IMR-90 (cell line): ENCODE data around the gene IL11. TPM values are rescaled to one million over a fixed set of nuclear protein-coding genes. Genes with fewer than 3 reads are reported as not detected.

Experiments used
- ATAC-seq: fragments of 200-7000 bp; cut with Tn5 transposase; 2 replicates; pipeline ENCODE4 v1.9.1; 2020; ENCODE audit warnings: low read depth, mild to moderate bottlenecking, moderate library complexity
- BruUV-seq: library from RNA; stranded (reverse); fragments of 400-500 nt; replicated peaks from 2 replicates; lab custom pipeline; 2021; lab: Mats Ljungman, UMichigan
- CTCF ChIA-PET: fragments of 300-600 bp; formaldehyde crosslinking; extraction: SDS; loops from one replicate; lab custom pipeline; 2021; ENCODE audit warnings: antibody characterized with exemption; lab: Yijun Ruan, JAX
- POLR2A ChIA-PET: fragments of 300-600 bp; sonication (Branson Sonifier 250); formaldehyde crosslinking; loops from one replicate; lab custom pipeline; 2022; ENCODE audit warnings: antibody characterized with exemption; ENCODE audit not compliant: unreplicated experiment; lab: Charles Lee
- DNase-seq: peaks from one replicate; pipeline ENCODE4 v3.0.0; 2013
- H2AFZ ChIP-seq: replicated peaks from 2 replicates; pipeline ENCODE3; 2013; ENCODE audit warnings: low read length, mild to moderate bottlenecking; ENCODE audit not compliant: poor library complexity
- H2AK5ac ChIP-seq: 2 replicates; pipeline ENCODE4 v1.6.1; 2013; ENCODE audit warnings: low read depth, low read length, inconsistent platforms
- H2AK9ac ChIP-seq: replicated peaks from 2 replicates; pipeline ENCODE3; 2013; ENCODE audit warnings: mild to moderate bottlenecking, low read depth, low read length, moderate library complexity; ENCODE audit not compliant: poor library complexity
- H2BK120ac ChIP-seq: 2 replicates; pipeline ENCODE4 v1.6.1; 2013; ENCODE audit warnings: low read depth, low read length, inconsistent platforms
- H2BK15ac ChIP-seq: 3 replicates; pipeline ENCODE4 v1.6.1; 2013; ENCODE audit warnings: low read depth, low read length, inconsistent platforms
- H2BK20ac ChIP-seq: 2 replicates; pipeline ENCODE4 v1.6.1; 2013; ENCODE audit warnings: low read depth, mild to moderate bottlenecking, inconsistent platforms, low read length, moderate library complexity
- H2BK5ac ChIP-seq: 2 replicates; pipeline ENCODE4 v1.6.1; 2013; ENCODE audit warnings: mild to moderate bottlenecking, low read depth, low read length, inconsistent platforms; ENCODE audit not compliant: poor library complexity, severe bottlenecking
- H3K14ac ChIP-seq: replicated peaks from 2 replicates; pipeline ENCODE4 v1.6.1; 2013; ENCODE audit warnings: low read depth, low read length, inconsistent platforms
- H3K18ac ChIP-seq: 2 replicates; pipeline ENCODE4 v1.6.1; 2013; ENCODE audit warnings: low read depth, low read length, control low read depth
- H3K23ac ChIP-seq: 2 replicates; pipeline ENCODE4 v1.6.1; 2013; ENCODE audit warnings: low read depth, low read length, inconsistent platforms
- H3K27ac ChIP-seq: 2 replicates; pipeline ENCODE4 v1.5.1; 2013; ENCODE audit warnings: mild to moderate bottlenecking, control low read depth, low read length; ENCODE audit not compliant: insufficient read depth
- H3K27me3 ChIP-seq: 2 replicates; pipeline ENCODE4 v1.6.1; 2013; ENCODE audit warnings: low read length; ENCODE audit not compliant: control insufficient read depth, insufficient read depth
- H3K36me3 ChIP-seq: 2 replicates; pipeline ENCODE4 v1.6.1; 2013; ENCODE audit warnings: low read length, mixed read lengths; ENCODE audit not compliant: control insufficient read depth, insufficient read depth
- H3K4ac ChIP-seq: 2 replicates; pipeline ENCODE4 v1.6.1; 2013; ENCODE audit warnings: low read depth, low read length, inconsistent platforms
- H3K4me1 ChIP-seq: 2 replicates; pipeline ENCODE4 v1.6.1; 2013; ENCODE audit warnings: low read length, mixed read lengths; ENCODE audit not compliant: control insufficient read depth, insufficient read depth
- H3K4me2 ChIP-seq: 2 replicates; pipeline ENCODE4 v1.6.1; 2013; ENCODE audit warnings: low read depth, mild to moderate bottlenecking, control low read depth, low read length, moderate library complexity
- H3K4me3 ChIP-seq: 2 replicates; pipeline ENCODE4 v1.5.1; 2013; ENCODE audit warnings: low read depth, mild to moderate bottlenecking, control low read depth, low read length, moderate library complexity; ENCODE audit not compliant: insufficient read depth
- H3K56ac ChIP-seq: 2 replicates; pipeline ENCODE4 v1.6.1; 2013; ENCODE audit warnings: low read length, inconsistent platforms; ENCODE audit not compliant: insufficient read depth; ENCODE audit errors: extremely low read depth
- H3K79me1 ChIP-seq, 2 experiments: 2 replicates each; pipeline ENCODE4 v1.6.1; 2013; ENCODE audit warnings: low read length in 2 of 2, inconsistent platforms in 1 of 2, low read depth in 1 of 2
- H3K9ac ChIP-seq: 2 replicates; pipeline ENCODE4 v1.6.1; 2013; ENCODE audit warnings: low read depth, low read length, control low read depth
- H3K9me1 ChIP-seq: 2 replicates; pipeline ENCODE4 v1.6.1; 2013; ENCODE audit warnings: low read length, inconsistent platforms; ENCODE audit not compliant: insufficient read depth
- H3K9me3 ChIP-seq: 2 replicates; pipeline ENCODE4 v1.6.1; 2013; ENCODE audit warnings: low read length; ENCODE audit not compliant: control insufficient read depth, insufficient read depth
- H4K20me1 ChIP-seq: 2 replicates; pipeline ENCODE4 v1.6.1; 2013; ENCODE audit warnings: low read length, inconsistent platforms; ENCODE audit not compliant: insufficient read depth
- H4K5ac ChIP-seq: 2 replicates; pipeline ENCODE4 v1.6.1; 2013; ENCODE audit warnings: mild to moderate bottlenecking, low read depth, low read length, control low read depth
- H4K8ac ChIP-seq, 2 experiments: 2 replicates each; pipeline ENCODE4 v1.6.1; 2013; ENCODE audit warnings: low read depth in 2 of 2, low read length in 2 of 2, control low read depth in 1 of 2, inconsistent platforms in 1 of 2
- H4K91ac ChIP-seq: 2 replicates; pipeline ENCODE4 v1.6.1; 2013; ENCODE audit warnings: low read depth, low read length, inconsistent platforms; ENCODE audit not compliant: insufficient read depth
- BHLHE40 ChIP-seq: fragments of 150-350 bp; IDR thresholded peaks from 2 replicates; pipeline ENCODE4 v1.6.1; 2016; ENCODE audit warnings: mild to moderate bottlenecking, low read depth, low read length
- CTCF ChIP-seq: conservative IDR thresholded peaks from 2 replicates; pipeline ENCODE4 v1.5.1; 2012; ENCODE audit warnings: mild to moderate bottlenecking, low read depth, low read length, improper control_type of control experiment
- ELK1 ChIP-seq: fragments of 150-350 bp; IDR thresholded peaks from 2 replicates; pipeline ENCODE4 v1.6.1; 2016; ENCODE audit warnings: low read depth, mild to moderate bottlenecking, low read length, moderate library complexity, borderline replicate concordance
- FOS ChIP-seq: fragments of 150-350 bp; IDR thresholded peaks from 2 replicates; pipeline ENCODE4 v1.6.1; 2016; ENCODE audit warnings: low read depth, low read length
- MAFK ChIP-seq: IDR thresholded peaks from 2 replicates; pipeline ENCODE4 v1.6.1; 2012; ENCODE audit warnings: low read depth, low read length, improper control_type of control experiment
- MAZ ChIP-seq: IDR thresholded peaks from 2 replicates; pipeline ENCODE4 v1.6.1; 2012; ENCODE audit warnings: low read depth, mild to moderate bottlenecking, low read length, improper control_type of control experiment, moderate library complexity, borderline replicate concordance
- MXI1 ChIP-seq: IDR thresholded peaks from 2 replicates; pipeline ENCODE4 v1.6.1; 2012; ENCODE audit warnings: low read depth, mild to moderate bottlenecking, low read length, moderate library complexity, borderline replicate concordance
- RAD21 ChIP-seq: IDR thresholded peaks from 2 replicates; pipeline ENCODE4 v1.6.1; 2012; ENCODE audit warnings: low read length, improper control_type of control experiment
- RCOR1 ChIP-seq: IDR thresholded peaks from 2 replicates; pipeline ENCODE4 v1.6.1; 2012; ENCODE audit warnings: mild to moderate bottlenecking, low read length, improper control_type of control experiment; ENCODE audit not compliant: insufficient replicate concordance
- SMC3 ChIP-seq: fragments of 150-350 bp; IDR thresholded peaks from 2 replicates; pipeline ENCODE4 v1.6.1; 2016; ENCODE audit warnings: low read depth, mild to moderate bottlenecking, antibody characterized with exemption, low read length, moderate library complexity
- USF2 ChIP-seq: fragments of 150-350 bp; IDR thresholded peaks from 2 replicates; pipeline ENCODE4 v1.6.1; 2017; ENCODE audit warnings: mild to moderate bottlenecking, antibody characterized with exemption, low read length, low read depth
- WGBS, 2 experiments: methylation state at CpG; one replicate each; pipeline versions ENCODE4 v1.1.5 to v1.1.7; 2013; ENCODE audit warnings: missing lambda C conversion rate in 2 of 2; ENCODE audit not compliant: insufficient read length in 1 of 2; ENCODE audit errors: extremely low coverage in 2 of 2; 5-methylcytosine and 5-hydroxymethylcytosine counted together
- dilution Hi-C: fragments of 300-500 bp; cut with HindIII; formaldehyde crosslinking; loops from one replicate; pipeline ENCODE4 v1.14.3; 2018; ENCODE audit warnings: low sequenced_read_pairs; ENCODE audit not compliant: unreplicated experiment
- in situ Hi-C: fragments of 300-500 bp; cut with MboI; formaldehyde crosslinking; loops from 3 replicates; pipeline ENCODE4 v1.14.3; 2019; ENCODE audit warnings: low sequenced_read_pairs, inconsistent platforms, mixed read lengths
- intact Hi-C: fragments of 100-400 bp; cut with micrococcal nuclease; formaldehyde crosslinking; loops from 2 replicates; pipeline ENCODE4 v1.10.0; 2022
- polyA plus RNA-seq, 3 experiments: library from polyadenylated mRNA; depleted of rRNA; stranded (reverse); fragments of >200 nt; gene quantifications; 2 replicates each; pipeline ENCODE4 v1.2.3, GENCODE V29; 2012; ENCODE audit warnings: low replicate concordance in 1 of 3
- total RNA-seq: library from RNA; depleted of rRNA; stranded (reverse); fragments of >200 nt; gene quantifications from 2 replicates; pipeline ENCODE4 v1.2.3, GENCODE V29; 2012

Gene IL11
- total and polyA plus RNA-seq, 2 of the 4 experiments (the other 2 are of a cell fraction), result 14.3 to 33.6 TPM

GRCh38 chr19:55321466-55322137, 48.7 kb downstream of the IL11 start:
- in situ Hi-C loops, result no loop called here
- H2BK120ac ChIP-seq, result no peak overlapping the region
- H3K56ac ChIP-seq, result no peak overlapping the region
- H3K9me1 ChIP-seq, result no peaks in the 10 kb centered on the region
- H3K4ac ChIP-seq, result no peak overlapping the region
- WGBS, 2 experiments, result no CpG with 5 or more reads among the region's 9 CpGs
- H3K27me3 ChIP-seq, result peaks cover 18% of the 10 kb centered on the region
- no peak for ATAC-seq
- no peak overlapping the region for H3K9ac ChIP-seq
- no peak overlapping the region for H2AFZ ChIP-seq
- no peak overlapping the region for H2BK20ac ChIP-seq
- no peak overlapping the region for H3K23ac ChIP-seq
- no peak overlapping the region for H2BK15ac ChIP-seq
- H3K36me3 ChIP-seq, result no peaks in the 10 kb centered on the region
- no peak overlapping the region for H4K8ac ChIP-seq
- dilution Hi-C loops, result no loop called here
- POLR2A ChIA-PET, result interaction anchor here (0.6 to 0.7 kb wide), 2 partner anchors 18 to 81 kb away, joined by 3 to 4 read pairs; no protein-coding TSS in a partner anchor
- H3K9me3 ChIP-seq, result no peaks in the 10 kb centered on the region
- no peak overlapping the region for H2BK5ac ChIP-seq
- no peaks in the 10 kb centered on the region; the same call in 1 of the 2 replicates for H3K4me1 ChIP-seq
- no peak overlapping the region for H3K18ac ChIP-seq
- BruUV-seq, result no TSS peak
- no peaks in the 10 kb centered on the region for H4K20me1 ChIP-seq
- TF ChIP-seq RCOR1 (no peak), CTCF (no peak), MAFK (no peak), SMC3 (no peak), USF2 (no peak), FOS (no peak), MAZ (no peak), BHLHE40 (no peak), ELK1 (no peak), RAD21 (no peak), MXI1 (no peak)
- no peak for DNase-seq
- H3K4me2 ChIP-seq, result no peak overlapping the region
- H3K27ac ChIP-seq, result no peak overlapping the region
- H4K5ac ChIP-seq, result no peak overlapping the region
- CTCF ChIA-PET, result no interaction called here
- H4K91ac ChIP-seq, result no peak overlapping the region
- no peak overlapping the region for H3K4me3 ChIP-seq
- no peaks in the 10 kb centered on the region for H3K79me1 ChIP-seq
- H2AK9ac ChIP-seq, result no peak overlapping the region
- no peak overlapping the region for H2AK5ac ChIP-seq
- H3K14ac ChIP-seq, result no peak overlapping the region
- intact Hi-C loops, result no loop called here
